SK-N-SH treated with all-trans-retinoic acid at 6 μM for 48 hours (cell line): Measurements from ENCODE around the gene DNAAF5.

ENCODE experiments used
- BACH2 ChIP-seq: fragments of 250-450 bp; sonication (Bioruptor Pico); IDR thresholded peaks from 2 replicates; pipeline ENCODE4 v1.9.0; 2021; ENCODE audit warnings: mild to moderate bottlenecking, borderline replicate concordance
- CSDC2 ChIP-seq: fragments of 250-450 bp; sonication (Bioruptor Pico); IDR thresholded peaks from 2 replicates; pipeline ENCODE4 v1.5.0; 2020; ENCODE audit warnings: mild to moderate bottlenecking, moderate library complexity
- GLIS3 ChIP-seq: fragments of 250-450 bp; sonication (Bioruptor Pico); IDR thresholded peaks from 2 replicates; pipeline ENCODE4 v1.5.0; 2020; ENCODE audit warnings: mild to moderate bottlenecking, moderate library complexity
- RARB ChIP-seq: fragments of 250-450 bp; sonication (Bioruptor Pico); IDR thresholded peaks from 2 replicates; pipeline ENCODE4 v1.8.0; 2021; ENCODE audit warnings: mild to moderate bottlenecking, moderate library complexity
- SNAI2 ChIP-seq: fragments of 250-450 bp; sonication (Bioruptor Pico); IDR thresholded peaks from 2 replicates; pipeline ENCODE4 v1.5.0; 2020; ENCODE audit warnings: mild to moderate bottlenecking, moderate library complexity
- TCF4 ChIP-seq: fragments of 250-450 bp; sonication (Bioruptor Pico); IDR thresholded peaks from 2 replicates; pipeline ENCODE4 v1.8.0; 2021; ENCODE audit warnings: mild to moderate bottlenecking, moderate library complexity, borderline replicate concordance
- TOX ChIP-seq: fragments of 250-450 bp; sonication (Bioruptor Pico); IDR thresholded peaks from 2 replicates; pipeline ENCODE4 v1.8.0; 2021; ENCODE audit warnings: mild to moderate bottlenecking, moderate library complexity, borderline replicate concordance
- ZFP30 ChIP-seq: fragments of 450-650 bp; formaldehyde crosslinking; IDR thresholded peaks from 2 replicates; pipeline ENCODE4 v1.5.0; 2022; ENCODE audit warnings: mild to moderate bottlenecking, moderate library complexity
- ZNF565 ChIP-seq: fragments of 450-650 bp; formaldehyde crosslinking; conservative IDR thresholded peaks from 2 replicates; pipeline ENCODE4 v1.5.0; 2020; ENCODE audit warnings: low read depth, mild to moderate bottlenecking, moderate library complexity
- ZNF70 ChIP-seq: fragments of 450-650 bp; formaldehyde crosslinking; IDR thresholded peaks from 2 replicates; pipeline ENCODE4 v1.5.0; 2020; ENCODE audit warnings: mild to moderate bottlenecking, moderate library complexity
- TF ChIP-seq, protein P1 (sequence below): fragments of 250-450 bp; sonication (Bioruptor Pico); IDR thresholded peaks from 2 replicates; pipeline ENCODE4 v1.5.0; 2020; ENCODE audit warnings: mild to moderate bottlenecking, moderate library complexity
- TF ChIP-seq, protein P2 (sequence below): fragments of 250-450 bp; sonication (Bioruptor Pico); IDR thresholded peaks from 2 replicates; pipeline ENCODE4 v1.8.0; 2020; ENCODE audit warnings: mild to moderate bottlenecking, moderate library complexity, borderline replicate concordance
- TF ChIP-seq, protein P3 (sequence below): fragments of 250-450 bp; sonication (Bioruptor Pico); IDR thresholded peaks from 2 replicates; pipeline ENCODE4 v1.5.1; 2021; ENCODE audit warnings: mild to moderate bottlenecking, moderate library complexity

DNA sequence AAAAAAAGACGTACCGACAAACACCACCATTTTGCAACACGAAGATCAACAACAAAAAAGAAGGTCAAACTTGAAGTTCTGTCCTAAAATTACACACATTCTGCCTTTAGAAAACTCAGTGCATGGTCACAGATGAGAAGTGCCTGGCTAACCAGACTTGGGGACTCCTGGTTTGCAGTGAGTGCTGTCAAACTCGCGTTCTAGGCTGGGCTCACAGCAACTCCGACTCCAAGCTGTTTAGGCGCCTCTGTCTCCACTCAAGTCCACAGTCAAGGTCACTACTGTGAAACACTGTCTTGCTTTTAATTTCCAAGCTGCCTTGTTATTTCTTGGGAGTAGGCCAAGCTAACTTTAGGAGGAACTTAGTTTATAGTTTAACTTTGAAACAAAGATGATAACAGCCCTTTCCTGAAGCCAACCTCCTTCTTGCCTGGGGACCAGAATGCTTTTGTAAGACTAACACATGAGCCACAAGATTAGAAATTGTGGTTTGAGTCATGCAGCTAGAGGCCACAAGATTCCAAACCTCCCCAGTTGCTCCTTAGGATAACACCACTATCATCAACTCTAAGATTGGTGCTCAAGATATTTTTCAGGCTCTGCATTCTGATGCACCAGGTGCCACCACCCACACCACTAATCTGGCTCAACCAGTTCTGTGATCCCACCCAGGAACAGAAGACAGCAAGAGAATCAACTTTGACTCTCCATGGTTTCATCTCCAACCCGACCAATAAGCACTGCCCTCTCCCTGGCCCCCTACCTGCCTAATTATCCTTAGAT is 1.1 kb upstream of the DNAAF5 start:
- TF ChIP-seq GLIS3 (CRISPR knock-in tag): no peak
- TF ChIP-seq, protein P1, sequence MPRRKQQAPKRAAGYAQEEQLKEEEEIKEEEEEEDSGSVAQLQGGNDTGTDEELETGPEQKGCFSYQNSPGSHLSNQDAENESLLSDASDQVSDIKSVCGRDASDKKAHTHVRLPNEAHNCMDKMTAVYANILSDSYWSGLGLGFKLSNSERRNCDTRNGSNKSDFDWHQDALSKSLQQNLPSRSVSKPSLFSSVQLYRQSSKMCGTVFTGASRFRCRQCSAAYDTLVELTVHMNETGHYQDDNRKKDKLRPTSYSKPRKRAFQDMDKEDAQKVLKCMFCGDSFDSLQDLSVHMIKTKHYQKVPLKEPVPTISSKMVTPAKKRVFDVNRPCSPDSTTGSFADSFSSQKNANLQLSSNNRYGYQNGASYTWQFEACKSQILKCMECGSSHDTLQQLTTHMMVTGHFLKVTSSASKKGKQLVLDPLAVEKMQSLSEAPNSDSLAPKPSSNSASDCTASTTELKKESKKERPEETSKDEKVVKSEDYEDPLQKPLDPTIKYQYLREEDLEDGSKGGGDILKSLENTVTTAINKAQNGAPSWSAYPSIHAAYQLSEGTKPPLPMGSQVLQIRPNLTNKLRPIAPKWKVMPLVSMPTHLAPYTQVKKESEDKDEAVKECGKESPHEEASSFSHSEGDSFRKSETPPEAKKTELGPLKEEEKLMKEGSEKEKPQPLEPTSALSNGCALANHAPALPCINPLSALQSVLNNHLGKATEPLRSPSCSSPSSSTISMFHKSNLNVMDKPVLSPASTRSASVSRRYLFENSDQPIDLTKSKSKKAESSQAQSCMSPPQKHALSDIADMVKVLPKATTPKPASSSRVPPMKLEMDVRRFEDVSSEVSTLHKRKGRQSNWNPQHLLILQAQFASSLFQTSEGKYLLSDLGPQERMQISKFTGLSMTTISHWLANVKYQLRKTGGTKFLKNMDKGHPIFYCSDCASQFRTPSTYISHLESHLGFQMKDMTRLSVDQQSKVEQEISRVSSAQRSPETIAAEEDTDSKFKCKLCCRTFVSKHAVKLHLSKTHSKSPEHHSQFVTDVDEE (CRISPR knock-in tag): no peak
- no peak for TF ChIP-seq CSDC2 (CRISPR knock-in tag)
- TF ChIP-seq TOX (CRISPR knock-in tag): no peak
- TF ChIP-seq, protein P2, sequence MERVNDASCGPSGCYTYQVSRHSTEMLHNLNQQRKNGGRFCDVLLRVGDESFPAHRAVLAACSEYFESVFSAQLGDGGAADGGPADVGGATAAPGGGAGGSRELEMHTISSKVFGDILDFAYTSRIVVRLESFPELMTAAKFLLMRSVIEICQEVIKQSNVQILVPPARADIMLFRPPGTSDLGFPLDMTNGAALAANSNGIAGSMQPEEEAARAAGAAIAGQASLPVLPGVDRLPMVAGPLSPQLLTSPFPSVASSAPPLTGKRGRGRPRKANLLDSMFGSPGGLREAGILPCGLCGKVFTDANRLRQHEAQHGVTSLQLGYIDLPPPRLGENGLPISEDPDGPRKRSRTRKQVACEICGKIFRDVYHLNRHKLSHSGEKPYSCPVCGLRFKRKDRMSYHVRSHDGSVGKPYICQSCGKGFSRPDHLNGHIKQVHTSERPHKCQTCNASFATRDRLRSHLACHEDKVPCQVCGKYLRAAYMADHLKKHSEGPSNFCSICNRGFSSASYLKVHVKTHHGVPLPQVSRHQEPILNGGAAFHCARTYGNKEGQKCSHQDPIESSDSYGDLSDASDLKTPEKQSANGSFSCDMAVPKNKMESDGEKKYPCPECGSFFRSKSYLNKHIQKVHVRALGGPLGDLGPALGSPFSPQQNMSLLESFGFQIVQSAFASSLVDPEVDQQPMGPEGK: no peak
- TF ChIP-seq TCF4 (CRISPR knock-in tag): no peak
- TF ChIP-seq ZNF565 (CRISPR knock-in tag): no peak
- TF ChIP-seq, protein P3, sequence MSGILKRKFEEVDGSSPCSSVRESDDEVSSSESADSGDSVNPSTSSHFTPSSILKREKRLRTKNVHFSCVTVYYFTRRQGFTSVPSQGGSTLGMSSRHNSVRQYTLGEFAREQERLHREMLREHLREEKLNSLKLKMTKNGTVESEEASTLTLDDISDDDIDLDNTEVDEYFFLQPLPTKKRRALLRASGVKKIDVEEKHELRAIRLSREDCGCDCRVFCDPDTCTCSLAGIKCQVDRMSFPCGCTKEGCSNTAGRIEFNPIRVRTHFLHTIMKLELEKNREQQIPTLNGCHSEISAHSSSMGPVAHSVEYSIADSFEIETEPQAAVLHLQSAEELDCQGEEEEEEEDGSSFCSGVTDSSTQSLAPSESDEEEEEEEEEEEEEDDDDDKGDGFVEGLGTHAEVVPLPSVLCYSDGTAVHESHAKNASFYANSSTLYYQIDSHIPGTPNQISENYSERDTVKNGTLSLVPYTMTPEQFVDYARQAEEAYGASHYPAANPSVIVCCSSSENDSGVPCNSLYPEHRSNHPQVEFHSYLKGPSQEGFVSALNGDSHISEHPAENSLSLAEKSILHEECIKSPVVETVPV (CRISPR knock-in tag): no peak
- peak; percentile 56; the same call in 1 of the 2 replicates for TF ChIP-seq ZNF70 (CRISPR knock-in tag)
- no peak for TF ChIP-seq SNAI2 (CRISPR knock-in tag)
- TF ChIP-seq ZFP30 (CRISPR knock-in tag): no peak
- TF ChIP-seq RARB (CRISPR knock-in tag): no peak
- no peak for TF ChIP-seq BACH2 (CRISPR knock-in tag)
